OCI-LY3 (cell line): ENCODE data around the gene ZNF780B.

Experiments
- H2AFZ ChIP-seq: fragments of 200-600, 300-600 bp; shearing (Covaris generic); 2 replicates; pipeline ENCODE4 v1.6.0; 2014; ENCODE audit warnings: antibody characterized with exemption, low read depth, low read length
- H3K27ac ChIP-seq: fragments of 200-600, 300-600 bp; sonication (generic); 2 replicates; pipeline ENCODE4 v1.5.1; 2014; ENCODE audit warnings: mild to moderate bottlenecking, low read length, moderate library complexity, mixed read lengths
- H3K27me3 ChIP-seq: fragments of 200-600, 300-600 bp; sonication (generic); 2 replicates; pipeline ENCODE4 v1.6.1; 2014; ENCODE audit warnings: low read depth, low read length, mixed read lengths
- H3K36me3 ChIP-seq: fragments of 200-600, 300-600 bp; sonication (generic); replicated peaks from 2 replicates; pipeline ENCODE3; 2014; ENCODE audit warnings: low read depth, low read length, mixed read lengths
- H3K4me1 ChIP-seq: fragments of 300-600, 200-600 bp; sonication (generic); 2 replicates; pipeline ENCODE4 v1.6.1; 2014; ENCODE audit warnings: low read length, mixed read lengths
- H3K4me2 ChIP-seq: fragments of 200-600, 300-600 bp; sonication (generic); 2 replicates; pipeline ENCODE4 v1.6.1; 2014; ENCODE audit warnings: low read length, mixed read lengths
- H3K4me3 ChIP-seq: fragments of 300-600, 200-600 bp; sonication (generic); 2 replicates; pipeline ENCODE4 v1.5.1; 2014; ENCODE audit warnings: antibody characterized with exemption, mild to moderate bottlenecking, low read length, moderate library complexity
- H3K79me2 ChIP-seq: fragments of 300-600, 200-600 bp; shearing (Covaris generic); 2 replicates; pipeline ENCODE4 v1.6.1; 2014; ENCODE audit warnings: mild to moderate bottlenecking, low read length, mixed read lengths
- H3K9ac ChIP-seq: fragments of 300-600, 200-600 bp; shearing (Covaris generic); 2 replicates; pipeline ENCODE4 v1.6.0; 2014; ENCODE audit warnings: mild to moderate bottlenecking, low read length, moderate library complexity
- H3K9me3 ChIP-seq: fragments of 200-600, 300-600 bp; shearing (Covaris generic); 2 replicates; pipeline ENCODE4 v1.6.1; 2014; ENCODE audit warnings: low read length, mixed read lengths; ENCODE audit not compliant: insufficient read depth
- H4K20me1 ChIP-seq: fragments of 200-600, 300-600 bp; sonication (generic); 2 replicates; pipeline ENCODE4 v1.6.1; 2016; ENCODE audit warnings: low read length, mixed read lengths; ENCODE audit not compliant: insufficient read depth
- CTCF ChIP-seq: fragments of 200-600, 300-600 bp; sonication (generic); IDR thresholded peaks from 2 replicates; pipeline ENCODE4 v1.5.1; 2014; ENCODE audit warnings: antibody characterized with exemption, low read length, low read depth
- EZH2phosphoT487 ChIP-seq: fragments of 200-600 bp; shearing (Covaris generic); IDR thresholded peaks from 2 replicates; pipeline ENCODE4 v1.6.1; 2018; ENCODE audit warnings: antibody characterized with exemption, mixed run types, low read depth

The ZNF780B gene

GRCh38 chr19:40055832-40056504 is at the start of gene ZNF780B:
ZNF780B (minus strand) TSS chr19:40056231; CDS start chr19:40050332, 5,899 bp downstream.
- peak within 1 kb of the TSS; percentile 89 for H2AFZ ChIP-seq
- peaks cover 14% of the 10 kb centered on the region for H3K36me3 ChIP-seq
- H3K4me2 ChIP-seq = peak within 1 kb of the TSS; percentile 60
- H3K9me3 ChIP-seq = peaks cover 35% of the 10 kb centered on the region
- H3K9ac ChIP-seq = peak within 1 kb of the TSS; percentile 65
- TF ChIP-seq CTCF (no peak), EZH2phosphoT487 (no peak)
- H3K27ac ChIP-seq = peak within 1 kb of the TSS; percentile 3; the same call in 1 of the 2 replicates
- H4K20me1 ChIP-seq = no peaks in the 10 kb centered on the region
- peaks cover 9% of the 10 kb centered on the region; the same call in 1 of the 2 replicates for H3K4me1 ChIP-seq
- H3K79me2 ChIP-seq = peaks cover 27% of the 10 kb centered on the region
- no peaks in the 10 kb centered on the region for H3K27me3 ChIP-seq
- H3K4me3 ChIP-seq = peak within 1 kb of the TSS; percentile 84

GRCh38 chr19:40104754-40105153 is 48.7 kb upstream of the ZNF780B start:
- Histone ChIP-seq H2AFZ (no peak overlapping the region), H3K79me2 (no peaks in the 10 kb centered on the region), H3K9ac (no peak overlapping the region), H3K4me2 (no peak overlapping the region), H3K36me3 (no peaks in the 10 kb centered on the region), H3K4me1 (no peaks in the 10 kb centered on the region), H3K9me3 (no peaks in the 10 kb centered on the region), H3K27me3 (0 out of 2 replicates have a peak, but pooled peaks cover 3% of the 10 kb centered on the region), H3K4me3 (no peak overlapping the region), H4K20me1 (no peaks in the 10 kb centered on the region), H3K27ac (no peak overlapping the region)
- TF ChIP-seq CTCF (no peak), EZH2phosphoT487 (no peak)

- Histone ChIP-seq H3K36me3 (no peaks in the 10 kb centered on the region), H3K9me3 (no peaks in the 10 kb centered on the region), H3K4me2 (no peak overlapping the region), H3K79me2 (no peaks in the 10 kb centered on the region), H2AFZ (no peak overlapping the region), H3K4me3 (no peak overlapping the region), H3K27me3 (0 out of 2 replicates have a peak, but pooled peaks cover 3% of the 10 kb centered on the region), H4K20me1 (no peaks in the 10 kb centered on the region), H3K4me1 (no peaks in the 10 kb centered on the region), H3K27ac (no peak overlapping the region), H3K9ac (no peak overlapping the region)
- no peak for TF ChIP-seq EZH2phosphoT487
- TF ChIP-seq CTCF = no peak
These were observed 47.6 kb upstream of the ZNF780B start for GRCh38 chr19:40103600-40103999.

- H3K27ac ChIP-seq = no peak overlapping the region
- H4K20me1 ChIP-seq = no peaks in the 10 kb centered on the region
- H3K4me1 ChIP-seq = no peaks in the 10 kb centered on the region
- no peaks in the 10 kb centered on the region for H3K79me2 ChIP-seq
- no peak overlapping the region for H2AFZ ChIP-seq
- no peaks in the 10 kb centered on the region for H3K36me3 ChIP-seq
- TF ChIP-seq EZH2phosphoT487 = no peak
- no peak for TF ChIP-seq CTCF
- no peak overlapping the region for H3K4me3 ChIP-seq
- no peaks in the 10 kb centered on the region for H3K9me3 ChIP-seq
- no peak overlapping the region for H3K9ac ChIP-seq
- H3K27me3 ChIP-seq = 0 out of 2 replicates have a peak, but pooled peaks cover 3% of the 10 kb centered on the region
- H3K4me2 ChIP-seq = no peak overlapping the region
These were observed 45.8 kb upstream of the ZNF780B start for GRCh38 chr19:40101813-40102212.
